Suprapubic skin (tissue), 4 donors: ENCODE measurements around the gene SLC25A24. TPM values are rescaled to one million over a fixed set of nuclear protein-coding genes. Genes with fewer than 3 reads are reported as not detected.

Experiments used
- DNase-seq, 2 donors: peaks; one replicate each; pipeline ENCODE4 v3.0.0-alpha.2; 2019; ENCODE audit warnings: low spot score in 2 of 2
- H3K27ac ChIP-seq: fragments of 200-600 bp; sonication (generic); one replicate; pipeline ENCODE4 v1.5.1; 2019
- H3K27me3 ChIP-seq: fragments of 200-600 bp; sonication (generic); one replicate; pipeline ENCODE4 v1.5.1; 2019
- H3K36me3 ChIP-seq: fragments of 200-600 bp; sonication (generic); one replicate; pipeline ENCODE4 v1.5.1; 2019
- H3K4me1 ChIP-seq: fragments of 200-600 bp; sonication (generic); one replicate; pipeline ENCODE4 v1.5.1; 2019
- H3K4me3 ChIP-seq: fragments of 200-600 bp; sonication (generic); one replicate; pipeline ENCODE4 v1.5.1; 2019; ENCODE audit warnings: mild to moderate bottlenecking
- H3K9me3 ChIP-seq: fragments of 200-600 bp; sonication (generic); one replicate; pipeline ENCODE4 v1.5.1; 2019
- CTCF ChIP-seq, 2 donors: fragments of 200-600 bp in 1 of 2; fragments of 450-650 bp in 1 of 2; sonication (generic) in 1 of 2; IDR thresholded peaks; one replicate each; pipeline ENCODE4 v1.5.1; 2016 to 2019; ENCODE audit warnings: antibody characterized with exemption in 2 of 2, mild to moderate bottlenecking in 1 of 2, moderate library complexity in 1 of 2
- EP300 ChIP-seq: sonication (generic); formaldehyde crosslinking; IDR thresholded peaks from one replicate; pipeline ENCODE4 v1.6.1; 2017; ENCODE audit warnings: antibody characterized with exemption
- POLR2A ChIP-seq, 2 donors: fragments of 450-650 bp; IDR thresholded peaks; one replicate each; pipeline ENCODE4 v1.6.1; 2017; ENCODE audit warnings: antibody characterized with exemption in 2 of 2, mild to moderate bottlenecking in 2 of 2, moderate library complexity in 2 of 2
- POLR2AphosphoS5 ChIP-seq, 3 donors: sonication (generic); formaldehyde crosslinking; IDR thresholded peaks; one replicate each; pipeline ENCODE4 v1.6.1; 2017; ENCODE audit warnings: antibody characterized with exemption in 3 of 3
- WGBS: methylation state at CpG from one replicate; pipeline ENCODE4 v1.1.5; 2018; 5-methylcytosine and 5-hydroxymethylcytosine counted together
- total RNA-seq, 4 donors: library from RNA; depleted of rRNA; stranded (reverse); fragments of >200 nt; gene quantifications; one replicate each; pipeline ENCODE4 v1.1.0, GENCODE V29; 2016

SLC25A24 gene
- total RNA-seq, 4 donors from 2014 or later, result 13.6 to 17.7 (median 16.2) TPM

DNA sequence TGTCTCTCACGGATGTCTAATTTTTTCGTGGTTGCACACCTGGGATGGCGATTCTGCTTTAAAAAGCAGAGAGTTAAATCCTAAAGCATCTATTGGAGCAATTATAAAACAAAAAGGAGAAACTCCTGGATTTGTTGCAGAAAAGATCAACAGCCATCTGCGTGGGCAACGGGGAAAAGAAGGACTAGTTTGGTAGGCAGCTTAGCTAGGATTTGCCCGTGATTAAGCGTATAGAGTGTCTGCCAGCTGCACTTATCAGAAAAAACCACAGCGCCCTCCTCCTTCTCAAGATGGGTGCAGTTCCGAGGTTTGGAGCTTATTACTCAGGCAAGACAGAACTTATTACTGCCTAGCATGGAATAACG, 526 bp upstream of the SLC25A24 start:
- TF ChIP-seq POLR2AphosphoS5 (IDR thresholded peaks at IDR 0.05) (no peak), EP300 (no peak), POLR2A (IDR thresholded peaks at IDR 0.05) (no peak), CTCF (IDR thresholded peaks at IDR 0.05) (no peak)
- peak overlapping the region; percentile 82 for H3K4me3 ChIP-seq
- H3K4me1 ChIP-seq, result peaks cover 25% of the 10 kb centered on the region
- H3K9me3 ChIP-seq, result no peaks in the 10 kb centered on the region
- no peaks in the 10 kb centered on the region for H3K27me3 ChIP-seq
- 0% methylated on average over 10 of the region's 10 CpGs for WGBS
- peak in 1 of 2 donors; percentile 65 for DNase-seq
- peak overlapping the region; percentile 91 for H3K27ac ChIP-seq
- H3K36me3 ChIP-seq, result no peaks in the 10 kb centered on the region

- Histone ChIP-seq H3K27ac (peak overlapping the region; percentile 91), H3K4me3 (peak overlapping the region; percentile 82), H3K36me3 (peaks cover 7% of the 10 kb centered on the region), H3K9me3 (no peaks in the 10 kb centered on the region), H3K4me1 (peaks cover 25% of the 10 kb centered on the region), H3K27me3 (no peaks in the 10 kb centered on the region)
- WGBS, result 3% methylated on average over 9 of the region's 9 CpGs
- TF ChIP-seq POLR2A (IDR thresholded peaks at IDR 0.05) (no peak), CTCF (IDR thresholded peaks at IDR 0.05) (no peak), EP300 (no peak), POLR2AphosphoS5 (IDR thresholded peaks at IDR 0.05) (no peak)
- no peak for DNase-seq
These were observed 897 bp downstream of the SLC25A24 start for GRCh38 chr1:108199201-108199691.

GRCh38 chr1:108194051-108194450, 6.1 kb downstream of the SLC25A24 start:
- DNase-seq, result no peak
- Histone ChIP-seq H3K27ac (no peak overlapping the region), H3K36me3 (peaks cover 16% of the 10 kb centered on the region), H3K9me3 (no peaks in the 10 kb centered on the region), H3K4me1 (peaks cover 14% of the 10 kb centered on the region), H3K27me3 (no peaks in the 10 kb centered on the region), H3K4me3 (no peak overlapping the region)
- TF ChIP-seq EP300 (no peak), POLR2AphosphoS5 (IDR thresholded peaks at IDR 0.05) (no peak), POLR2A (IDR thresholded peaks at IDR 0.05) (no peak), CTCF (IDR thresholded peaks at IDR 0.05) (no peak)
- 92% methylated on average over 1 of the region's 1 CpG for WGBS

GRCh38 chr1:108193333-108193732, 6.8 kb downstream of the SLC25A24 start:
- peaks cover 7% of the 10 kb centered on the region for H3K4me1 ChIP-seq
- H3K27me3 ChIP-seq, result no peaks in the 10 kb centered on the region
- H3K27ac ChIP-seq, result no peak overlapping the region
- H3K36me3 ChIP-seq, result peaks cover 19% of the 10 kb centered on the region
- H3K4me3 ChIP-seq, result no peak overlapping the region
- H3K9me3 ChIP-seq, result no peaks in the 10 kb centered on the region
- no peak for TF ChIP-seq POLR2A (IDR thresholded peaks at IDR 0.05)
- no peak for DNase-seq
- 100% methylated on average over 1 of the region's 1 CpG for WGBS

DNA sequence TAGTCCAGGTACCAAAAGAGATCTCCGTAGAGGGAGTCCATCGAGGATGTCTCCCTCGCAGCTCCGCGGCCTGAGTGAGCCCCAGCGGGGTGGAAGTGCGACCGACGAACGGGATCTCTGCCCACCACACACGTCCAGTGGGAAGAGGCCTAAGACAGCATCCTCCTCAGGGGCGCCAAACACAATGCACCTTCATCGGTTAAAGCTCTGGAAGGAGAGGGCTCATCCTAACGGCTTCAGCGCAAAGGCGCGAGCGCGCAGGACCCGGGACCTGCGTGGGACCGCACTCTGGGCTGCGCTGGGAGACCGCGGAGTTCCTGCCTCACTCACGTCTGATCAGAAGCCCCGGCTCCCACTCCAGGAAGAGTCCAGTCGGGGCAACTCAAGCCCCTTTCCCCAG, 7.6 kb downstream of the SLC25A24 start:
- DNase-seq, result no peak
- no peaks in the 10 kb centered on the region for H3K27me3 ChIP-seq
- no peaks in the 10 kb centered on the region for H3K9me3 ChIP-seq
- H3K4me1 ChIP-seq, result no peaks in the 10 kb centered on the region
- TF ChIP-seq POLR2A (IDR thresholded peaks at IDR 0.05), result no peak
- TF ChIP-seq EP300, result no peak
- TF ChIP-seq CTCF (IDR thresholded peaks at IDR 0.05), result no peak
- no peak for TF ChIP-seq POLR2AphosphoS5 (IDR thresholded peaks at IDR 0.05)
- peaks cover 20% of the 10 kb centered on the region for H3K36me3 ChIP-seq
- no peak overlapping the region for H3K27ac ChIP-seq
- 98% methylated on average over 14 of the region's 28 CpGs for WGBS
- H3K4me3 ChIP-seq, result no peak overlapping the region
